ENCODE measurements around the gene DTNB. TPM values are rescaled to one million over a fixed set of nuclear protein-coding genes. Genes with fewer than 3 reads are reported as not detected.
"Not testable (repeated sequence)": the region's sequence is repeated elsewhere in the genome, so short reads cannot be mapped to it uniquely, and the experiment has no call there.

Gene DTNB
- total RNA-seq, 4 donors from 2014 or later: 2.2 to 7.8 (median 3.9) TPM

GRCh38 chr2:25639696-25640095, 33.7 kb downstream of the DTNB start:
- intact Hi-C loops (cut with DNase I; ENCODE audit: low total_unique reads) (no loop called here), in situ Hi-C loops (cut with MboI; ENCODE audit: low pct_ligation_motif_present in 1 of 4, low pct_unique_long_range_greater_than_20kb in 1 of 4, low sequenced_read_pairs in 3 of 4) (no loop called here)
- no peak overlapping the region for H3K4me3 ChIP-seq
- no peak overlapping the region for H3K27ac ChIP-seq
- no peak for TF ChIP-seq POLR2A (IDR thresholded peaks at IDR 0.05)
- no peak for TF ChIP-seq CTCF (IDR thresholded peaks at IDR 0.05)
- TF ChIP-seq EP300 (IDR thresholded peaks at IDR 0.05; ENCODE audit: low read depth): no peak
- TF ChIP-seq POLR2AphosphoS5 (IDR thresholded peaks at IDR 0.05): no peak
- WGBS, 2 donors (ENCODE audit: low coverage in 1 of 2): 93% methylated on average over 2 to 17 of the region's 17 CpGs
- DNase-seq: no peak
- H3K9me3 ChIP-seq: no peaks in the 10 kb centered on the region
- H3K4me1 ChIP-seq: no peaks in the 10 kb centered on the region
- H3K36me3 ChIP-seq: no peaks in the 10 kb centered on the region
- no peaks in the 10 kb centered on the region for H3K27me3 ChIP-seq

GRCh38 chr2:25639131-25639530, 34.2 kb downstream of the DTNB start:
- 87 to 91% methylated on average over 9 of the region's 9 CpGs for WGBS, 2 donors (ENCODE audit: low coverage in 1 of 2)
- no peak for DNase-seq
- H3K4me3 ChIP-seq: no peak overlapping the region
- no peak overlapping the region for H3K27ac ChIP-seq
- intact Hi-C loops (cut with DNase I; ENCODE audit: low total_unique reads): no loop called here
- no peaks in the 10 kb centered on the region for H3K36me3 ChIP-seq
- no peaks in the 10 kb centered on the region for H3K27me3 ChIP-seq
- H3K4me1 ChIP-seq: no peaks in the 10 kb centered on the region
- H3K9me3 ChIP-seq: no peaks in the 10 kb centered on the region
- in situ Hi-C loops (cut with MboI; ENCODE audit: low pct_ligation_motif_present in 1 of 4, low pct_unique_long_range_greater_than_20kb in 1 of 4, low sequenced_read_pairs in 3 of 4): no loop called here
- TF ChIP-seq CTCF (IDR thresholded peaks at IDR 0.05): no peak
- no peak for TF ChIP-seq POLR2A (IDR thresholded peaks at IDR 0.05)
- no peak for TF ChIP-seq EP300 (IDR thresholded peaks at IDR 0.05; ENCODE audit: low read depth)
- no peak for TF ChIP-seq POLR2AphosphoS5 (IDR thresholded peaks at IDR 0.05)

GRCh38 chr2:25635797-25636196, 37.6 kb downstream of the DTNB start:
- H3K4me1 ChIP-seq: no peaks in the 10 kb centered on the region
- no peaks in the 10 kb centered on the region for H3K27me3 ChIP-seq
- intact Hi-C loops (cut with DNase I; ENCODE audit: low total_unique reads) (no loop called here), in situ Hi-C loops (cut with MboI; ENCODE audit: low pct_ligation_motif_present in 1 of 4, low pct_unique_long_range_greater_than_20kb in 1 of 4, low sequenced_read_pairs in 3 of 4) (no loop called here)
- DNase-seq: no peak
- no peak for TF ChIP-seq CTCF (IDR thresholded peaks at IDR 0.05)
- TF ChIP-seq POLR2A (IDR thresholded peaks at IDR 0.05): no peak
- no peak for TF ChIP-seq EP300 (IDR thresholded peaks at IDR 0.05; ENCODE audit: low read depth)
- TF ChIP-seq POLR2AphosphoS5 (IDR thresholded peaks at IDR 0.05): no peak
- H3K27ac ChIP-seq: no peak overlapping the region
- H3K9me3 ChIP-seq: no peaks in the 10 kb centered on the region
- no peak overlapping the region for H3K4me3 ChIP-seq
- 82 to 97% methylated on average over 1 of the region's 1 CpG for WGBS, 2 donors (ENCODE audit: low coverage in 1 of 2)
- no peaks in the 10 kb centered on the region for H3K36me3 ChIP-seq

GRCh38 chr2:25633801-25634200, 39.6 kb downstream of the DTNB start:
- H3K4me1 ChIP-seq; H3K27me3 ChIP-seq; H3K4me3 ChIP-seq; H3K27ac ChIP-seq; H3K9me3 ChIP-seq; in situ Hi-C loops (cut with MboI; ENCODE audit: low pct_ligation_motif_present in 1 of 4, low pct_unique_long_range_greater_than_20kb in 1 of 4, low sequenced_read_pairs in 3 of 4); DNase-seq; intact Hi-C loops (cut with DNase I; ENCODE audit: low total_unique reads); H3K36me3 ChIP-seq: not testable (repeated sequence)
- WGBS, 2 donors (ENCODE audit: low coverage in 1 of 2): 94% methylated on average over 20 of the region's 34 CpGs; no CpG with 5 or more reads in 1 of the 2 donors

GRCh38 chr2:25632396-25632795, 41.0 kb downstream of the DTNB start:
- no peak for DNase-seq
- in situ Hi-C loops (cut with MboI; ENCODE audit: low pct_ligation_motif_present in 1 of 4, low pct_unique_long_range_greater_than_20kb in 1 of 4, low sequenced_read_pairs in 3 of 4): no loop called here
- Histone ChIP-seq H3K4me1 (no peaks in the 10 kb centered on the region), H3K27ac (no peak overlapping the region), H3K36me3 (no peaks in the 10 kb centered on the region), H3K9me3 (no peaks in the 10 kb centered on the region), H3K27me3 (no peaks in the 10 kb centered on the region), H3K4me3 (no peak overlapping the region)
- intact Hi-C loops (cut with DNase I; ENCODE audit: low total_unique reads): no loop called here
- TF ChIP-seq EP300 (IDR thresholded peaks at IDR 0.05; ENCODE audit: low read depth) (no peak), POLR2AphosphoS5 (IDR thresholded peaks at IDR 0.05) (no peak), CTCF (IDR thresholded peaks at IDR 0.05) (no peak), POLR2A (IDR thresholded peaks at IDR 0.05) (no peak)
- 71 to 91% methylated on average over 1 to 2 of the region's 2 CpGs for WGBS, 2 donors (ENCODE audit: low coverage in 1 of 2)
